GM21825 (cell line): Measurements from ENCODE around the gene FKBP1A.
"Not testable (repeated sequence)": the region's sequence is repeated elsewhere in the genome, so short reads cannot be mapped to it uniquely, and the experiment has no call there.

Experiments
- ATAC-seq: cut with Tn5 transposase; IDR thresholded peaks from one replicate; pipeline ENCODE4 v1.9.1; 2021; ENCODE audit warnings: mild to moderate bottlenecking, moderate library complexity; ENCODE audit not compliant: unreplicated experiment

Gene FKBP1A

DNA sequence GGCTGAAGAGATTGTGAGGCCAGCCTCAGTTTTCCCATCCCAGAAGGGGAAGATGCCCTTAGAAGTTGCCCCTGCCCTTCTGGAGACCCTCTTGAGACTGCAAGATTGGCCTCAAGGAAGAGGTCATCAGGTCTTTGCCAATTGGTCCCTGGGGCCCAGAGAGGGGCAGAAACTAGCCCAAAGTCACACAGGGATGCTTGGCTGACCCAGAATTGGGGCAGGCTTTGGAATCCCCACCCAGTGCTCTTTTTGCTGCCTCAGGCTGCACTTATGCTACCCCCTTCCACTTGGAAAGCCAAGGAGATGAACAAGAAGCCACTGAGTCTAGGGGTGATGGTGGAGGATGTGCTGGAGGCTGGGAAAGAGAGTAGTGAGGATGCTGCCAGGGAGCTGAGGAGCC is 24.9 kb upstream of the FKBP1A start:
- ATAC-seq = no peak

DNA sequence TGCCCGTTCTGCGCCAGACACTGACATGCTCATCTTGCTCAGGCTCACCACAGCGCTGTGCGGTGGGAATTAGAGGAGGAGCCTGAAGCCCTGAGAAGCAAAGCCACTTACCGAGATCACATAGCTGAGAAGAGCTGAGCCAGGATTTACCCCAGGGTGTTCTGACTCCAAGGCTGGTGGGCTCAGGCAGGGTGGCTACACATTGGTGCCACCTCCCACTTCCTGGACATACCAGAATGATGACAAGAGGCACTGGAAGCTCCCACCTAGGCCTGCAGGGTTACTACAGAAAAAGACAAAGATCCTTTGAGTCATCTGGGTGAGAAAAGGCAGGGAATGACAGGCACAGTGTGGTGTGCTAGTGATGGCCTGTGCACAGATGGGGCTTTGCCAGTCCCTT is 24.4 kb upstream of the FKBP1A start:
- ATAC-seq = no peak

- no peak for ATAC-seq
Measured at GRCh38 chr20:1415667-1416468, 23.0 kb upstream of the FKBP1A start.

- no peak for ATAC-seq
Measured at GRCh38 chr20:1414982-1415381, 22.1 kb upstream of the FKBP1A start.

GRCh38 chr20:1405801-1406200 is 12.9 kb upstream of the FKBP1A start:
- ATAC-seq = no peak

- no peak for ATAC-seq
Measured at GRCh38 chr20:1403624-1404023, 10.8 kb upstream of the FKBP1A start.

- no peak for ATAC-seq
Measured at GRCh38 chr20:1402149-1402548, 9.3 kb upstream of the FKBP1A start.

- ATAC-seq = no peak
Measured at GRCh38 chr20:1401451-1401907, 8.6 kb upstream of the FKBP1A start.

- not testable (repeated sequence) for ATAC-seq
Measured at GRCh38 chr20:1399678-1400366, 7.0 kb upstream of the FKBP1A start.

GRCh38 chr20:1398185-1398584 is 5.3 kb upstream of the FKBP1A start:
- not testable (repeated sequence) for ATAC-seq

DNA sequence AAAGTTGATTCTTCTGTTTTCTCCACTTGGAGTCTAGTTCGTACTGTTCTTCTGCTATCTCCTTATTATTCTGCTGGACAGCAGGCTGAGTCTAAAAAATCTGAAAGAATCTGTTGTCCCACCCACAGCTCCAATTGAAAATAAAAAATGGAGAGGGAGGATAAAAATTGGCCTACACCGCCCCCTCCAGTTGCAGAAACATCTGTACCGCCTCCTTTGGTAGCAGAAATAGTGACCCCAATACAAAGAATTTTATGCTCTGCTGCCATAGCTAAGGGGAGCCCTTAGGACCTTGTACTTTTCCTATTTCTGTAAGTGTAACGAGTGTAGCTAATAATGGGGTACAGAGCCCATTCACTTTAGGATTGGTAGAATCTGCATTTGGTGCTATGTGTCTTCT is 4.9 kb upstream of the FKBP1A start:
- ATAC-seq = no peak

DNA sequence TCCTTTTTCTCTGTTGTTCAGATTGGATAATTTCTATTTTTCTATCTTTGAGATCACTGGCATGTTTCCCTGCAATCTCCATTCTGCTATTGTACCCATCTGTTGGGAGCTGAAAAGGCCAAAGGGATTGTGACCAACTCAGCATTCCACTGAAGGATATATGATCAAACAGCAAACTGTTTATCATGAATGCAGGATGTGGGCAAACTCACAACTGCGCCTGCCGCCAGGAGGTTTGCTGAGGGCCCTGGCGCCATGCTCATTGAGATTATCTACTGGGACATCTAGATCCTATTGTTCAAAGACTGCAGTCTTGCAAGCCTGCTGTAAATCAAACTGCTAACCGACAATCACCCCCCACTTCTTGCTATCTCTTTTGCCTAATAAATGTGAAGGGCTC is 3.8 kb upstream of the FKBP1A start:
- ATAC-seq = no peak

- no peak for ATAC-seq
Measured at GRCh38 chr20:1396264-1396663, 3.4 kb upstream of the FKBP1A start.

GRCh38 chr20:1394686-1395085 is 1.8 kb upstream of the FKBP1A start:
- no peak for ATAC-seq

- no peak for ATAC-seq
Measured at GRCh38 chr20:1393507-1393882, 641 bp upstream of the FKBP1A start.

- no peak for ATAC-seq
Measured at GRCh38 chr20:1392443-1392692, 486 bp downstream of the FKBP1A start.

GRCh38 chr20:1391640-1392442 is 1.0 kb downstream of the FKBP1A start:
- no peak for ATAC-seq

DNA sequence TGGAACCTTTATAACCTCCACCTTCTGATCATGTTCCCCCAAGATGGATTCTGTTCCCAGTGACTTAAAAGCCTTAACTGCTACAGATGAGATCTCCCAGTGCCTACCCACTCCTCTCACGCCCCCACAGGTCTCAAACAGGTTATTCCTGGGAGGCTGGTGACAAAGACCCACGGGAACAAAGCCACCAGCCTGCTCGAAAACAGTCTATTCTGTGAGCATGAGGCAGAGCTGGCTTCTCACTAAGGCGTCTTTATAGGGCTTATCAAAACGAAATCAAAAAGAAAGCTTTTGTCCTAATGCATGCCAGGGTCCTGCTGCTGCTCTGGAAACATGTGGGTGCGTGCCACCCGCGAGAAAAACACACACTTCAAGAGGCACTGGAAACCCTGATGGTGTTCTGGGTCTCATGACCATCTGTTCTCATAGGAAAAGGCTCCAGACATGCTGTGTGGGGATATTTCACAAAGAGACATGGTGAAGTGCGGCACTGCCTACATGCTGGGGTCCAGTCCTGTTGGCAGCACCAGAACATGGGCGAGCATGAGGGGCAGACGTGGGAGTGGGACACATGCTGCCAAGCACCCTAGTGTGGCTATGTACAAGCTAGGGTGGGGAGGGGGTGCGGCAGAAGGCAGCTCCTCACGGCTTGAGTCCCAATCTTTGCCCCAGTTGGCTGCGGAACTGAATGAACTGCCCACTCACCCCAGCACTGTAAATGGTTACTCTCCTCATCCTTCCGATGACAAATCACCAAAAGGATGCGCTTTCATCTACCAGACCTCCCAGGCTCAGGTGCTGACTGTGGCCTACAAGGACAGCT is 2.1 kb downstream of the FKBP1A start:
- ATAC-seq = no peak

DNA sequence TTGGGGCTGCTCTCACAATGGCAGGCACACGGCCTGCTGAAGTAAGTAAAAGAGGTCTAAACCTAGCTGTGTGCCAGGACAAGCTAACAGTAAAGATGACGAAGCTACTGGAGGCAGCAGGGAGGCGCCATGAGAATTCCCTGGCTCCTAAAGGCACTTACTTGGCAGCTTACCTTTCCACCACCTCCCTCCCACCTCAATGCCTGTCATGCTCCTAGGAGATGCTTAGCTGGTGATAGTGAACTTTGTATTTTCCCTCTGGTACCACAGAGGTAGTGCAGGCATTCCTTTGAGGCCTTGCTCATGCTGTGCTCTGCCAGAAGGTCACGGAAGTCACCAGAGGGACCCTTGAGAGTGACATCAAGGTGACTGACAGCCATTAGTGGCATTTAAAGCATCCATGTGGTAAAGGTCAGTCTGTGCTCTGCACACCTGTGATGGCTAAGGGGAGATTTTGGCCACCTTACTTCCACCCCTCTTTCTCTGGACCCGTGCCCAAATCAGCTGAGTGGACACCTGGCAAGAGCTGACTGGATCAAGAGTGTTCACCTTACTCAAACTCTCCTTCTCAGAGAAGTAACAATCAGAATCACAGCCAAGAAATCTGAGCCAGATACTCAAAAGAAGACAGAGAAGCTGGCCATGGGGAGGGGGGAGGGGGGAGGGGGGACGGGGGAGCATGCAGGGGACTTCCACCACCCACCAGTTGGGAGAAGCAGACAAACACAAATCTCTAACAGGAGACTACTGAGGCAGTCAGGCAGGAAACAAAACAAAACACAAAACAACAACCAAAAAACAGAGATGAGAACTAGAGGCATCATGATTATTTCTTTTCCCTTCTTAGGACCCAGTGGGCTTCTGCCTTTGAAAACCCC is 2.9 kb downstream of the FKBP1A start:
- no peak for ATAC-seq
